Measurements from ENCODE around the gene SREBF2. TPM values are rescaled to one million over a fixed set of nuclear protein-coding genes. Genes with fewer than 3 reads are reported as not detected.

SREBF2 gene
- total RNA-seq, 2 experiments from 2014 or later, result 131 to 137 TPM

DNA sequence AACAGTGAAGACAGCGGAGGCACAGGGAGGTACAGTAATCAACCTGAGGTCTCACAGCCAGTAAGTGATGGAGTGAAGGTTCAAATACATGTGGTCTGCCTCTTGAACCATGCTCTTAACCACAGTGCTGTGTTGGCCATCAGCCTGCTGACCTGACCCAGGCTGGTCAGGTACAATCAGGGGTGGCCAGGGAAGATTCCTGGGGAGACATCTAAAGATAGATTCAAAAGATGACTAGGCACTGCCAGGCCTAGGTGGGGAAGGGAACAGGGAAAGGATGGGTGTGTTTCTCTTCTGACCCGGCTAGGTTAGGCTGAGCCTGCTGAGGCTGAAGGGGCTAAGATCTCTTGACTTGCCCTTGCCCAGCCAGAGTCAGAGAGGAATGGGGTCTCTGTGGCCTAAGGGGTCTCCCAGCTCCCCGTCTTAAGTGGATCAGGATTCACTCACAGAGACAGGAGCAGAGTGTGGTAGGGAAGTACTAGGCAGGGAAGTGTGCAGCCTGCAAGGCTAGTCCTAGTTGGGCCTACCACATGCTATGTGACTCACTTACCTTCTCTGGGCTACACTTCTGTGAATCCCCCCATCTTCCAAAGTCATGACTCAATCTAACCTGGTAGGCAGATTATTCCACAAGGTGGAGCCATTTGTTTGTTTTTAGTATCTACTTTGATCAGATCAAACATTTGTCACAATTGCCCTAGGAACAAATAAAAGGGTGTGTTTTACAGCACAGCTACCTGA is 10.4 kb upstream of the SREBF2 start:
- POLR2A ChIA-PET, result interaction anchor here (0.6 to 1.7 kb wide), 6 partner anchors 11 to 118 kb away, joined by 3 to 7 read pairs (median 5); partner anchors contain the start of genes CCDC134 and SREBF2
- CTCF ChIA-PET, result interaction anchor here (0.6 to 2.1 kb wide), 17 partner anchors 9 to 155 kb away, joined by 3 to 18 read pairs (median 5); partner anchors contain the start of genes CCDC134, SREBF2 and TNFRSF13C
- H3K4me1 Mint-ChIP-seq (ENCODE audit: low read depth), result peaks cover 39% of the 10 kb centered on the region
- DNase-seq, result peak; percentile 46
- intact Hi-C loops (cut with micrococcal nuclease), result loop anchor here (1.0 kb wide), 3 partner anchors 37 to 119 kb away; no protein-coding TSS in a partner anchor
- H3K4me3 Mint-ChIP-seq, result no peak overlapping the region
- no peaks in the 10 kb centered on the region for H3K27me3 Mint-ChIP-seq
- peaks cover 13% of the 10 kb centered on the region for H3K36me3 Mint-ChIP-seq
- H3K9me3 Mint-ChIP-seq, result no peaks in the 10 kb centered on the region
- H3K27ac Mint-ChIP-seq, result peak overlapping the region; percentile 82

DNA sequence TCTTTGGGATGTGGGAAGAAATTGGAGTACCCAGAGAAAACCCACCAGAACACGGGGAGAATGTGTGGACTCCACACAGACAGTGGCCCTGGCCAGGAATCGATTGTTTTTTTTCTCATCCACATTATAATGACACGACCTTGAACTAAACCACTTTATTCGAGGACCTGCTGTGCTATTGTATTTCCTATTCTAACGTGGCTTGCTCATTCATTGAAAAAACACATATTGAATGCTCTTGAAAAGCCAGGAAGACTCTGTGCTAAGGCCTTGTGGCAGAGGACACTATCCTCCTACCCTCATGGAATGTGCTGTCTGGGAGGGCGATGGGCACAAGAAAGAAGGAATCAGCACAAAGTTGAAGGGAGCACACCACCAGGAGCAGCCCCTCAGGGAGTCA is 9.1 kb upstream of the SREBF2 start:
- POLR2A ChIA-PET, result interaction anchor here (0.5 kb wide), 1 partner anchor 132 kb away, joined by 3 read pairs; no protein-coding TSS in a partner anchor
- CTCF ChIA-PET, result no interaction called here
- Mint-ChIP-seq H3K4me3 (no peak overlapping the region), H3K27me3 (no peaks in the 10 kb centered on the region), H3K36me3 (peaks cover 13% of the 10 kb centered on the region), H3K27ac (peak overlapping the region; percentile 39), H3K9me3 (no peaks in the 10 kb centered on the region), H3K4me1 (ENCODE audit: low read depth) (peaks cover 46% of the 10 kb centered on the region)
- intact Hi-C loops (cut with micrococcal nuclease), result loop anchor here (1.0 kb wide), 1 partner anchor 39 kb away; no protein-coding TSS in a partner anchor
- DNase-seq, result no peak

DNA sequence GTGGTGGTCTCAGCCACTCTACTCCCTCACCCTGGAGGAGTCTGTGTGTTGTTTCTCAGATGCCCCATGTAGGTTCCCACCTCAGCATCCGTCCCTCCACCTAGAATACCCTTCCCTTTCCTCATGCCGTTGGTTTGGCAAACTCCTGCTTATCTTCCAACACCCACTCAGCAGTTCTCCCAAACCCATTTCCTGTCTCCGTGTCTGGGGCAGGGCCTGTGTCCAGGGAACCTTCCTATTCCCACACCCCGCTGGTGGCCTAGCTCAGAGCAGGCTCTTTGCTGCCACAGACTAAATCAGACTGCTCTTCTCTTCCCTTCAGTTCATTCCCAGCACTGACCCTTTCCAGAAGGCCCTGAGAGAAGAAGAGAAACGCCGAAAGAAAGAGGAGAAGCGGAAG is 7.5 kb upstream of the SREBF2 start:
- H3K27ac Mint-ChIP-seq, result peak overlapping the region; percentile 43
- DNase-seq, result no peak
- ChIA-PET POLR2A (interaction anchor here (1.4 kb wide), 1 partner anchor 10 kb away, joined by 4 read pairs; no protein-coding TSS in a partner anchor), CTCF (interaction anchor here (1.9 kb wide), 1 partner anchor 115 kb away, joined by 8 read pairs; no protein-coding TSS in a partner anchor)
- H3K4me1 Mint-ChIP-seq (ENCODE audit: low read depth), result peaks cover 46% of the 10 kb centered on the region
- no peaks in the 10 kb centered on the region for H3K9me3 Mint-ChIP-seq
- H3K4me3 Mint-ChIP-seq, result no peak overlapping the region
- intact Hi-C loops (cut with micrococcal nuclease), result no loop called here
- no peaks in the 10 kb centered on the region for H3K27me3 Mint-ChIP-seq
- H3K36me3 Mint-ChIP-seq, result peaks cover 13% of the 10 kb centered on the region

DNA sequence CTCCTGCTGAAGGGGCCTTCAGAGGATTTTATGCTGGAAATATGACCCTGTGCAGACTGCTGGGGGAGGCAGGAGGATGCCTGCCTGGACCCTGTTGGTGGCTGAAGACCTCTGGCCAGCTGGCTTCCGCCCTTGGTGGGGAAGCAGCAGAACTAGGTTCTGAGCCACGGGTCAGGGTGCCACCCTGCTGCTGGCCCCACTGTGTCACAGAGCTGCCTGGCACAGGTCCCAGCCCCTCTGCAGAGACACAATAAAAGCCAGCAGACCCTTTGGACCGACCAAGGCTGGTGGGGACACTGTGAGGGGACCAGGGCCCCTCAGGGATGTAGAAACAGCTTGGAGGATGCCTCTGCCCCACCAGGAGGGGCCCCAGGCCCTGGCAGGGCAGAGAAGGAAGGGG is 6.9 kb upstream of the SREBF2 start:
- POLR2A ChIA-PET, result interaction anchor here (0.9 to 1.5 kb wide), 3 partner anchors 10 to 115 kb away, joined by 4 to 6 read pairs (median 4); partner anchors contain the start of gene CCDC134
- H3K27me3 Mint-ChIP-seq, result no peaks in the 10 kb centered on the region
- H3K36me3 Mint-ChIP-seq, result peaks cover 15% of the 10 kb centered on the region
- no peak overlapping the region for H3K27ac Mint-ChIP-seq
- peaks cover 46% of the 10 kb centered on the region for H3K4me1 Mint-ChIP-seq (ENCODE audit: low read depth)
- H3K9me3 Mint-ChIP-seq, result no peaks in the 10 kb centered on the region
- no peak for DNase-seq
- CTCF ChIA-PET, result interaction anchor here (1.1 to 1.9 kb wide), 2 partner anchors 115 to 128 kb away, joined by 4 to 8 read pairs; no protein-coding TSS in a partner anchor
- intact Hi-C loops (cut with micrococcal nuclease), result no loop called here
- H3K4me3 Mint-ChIP-seq, result no peak overlapping the region

DNA sequence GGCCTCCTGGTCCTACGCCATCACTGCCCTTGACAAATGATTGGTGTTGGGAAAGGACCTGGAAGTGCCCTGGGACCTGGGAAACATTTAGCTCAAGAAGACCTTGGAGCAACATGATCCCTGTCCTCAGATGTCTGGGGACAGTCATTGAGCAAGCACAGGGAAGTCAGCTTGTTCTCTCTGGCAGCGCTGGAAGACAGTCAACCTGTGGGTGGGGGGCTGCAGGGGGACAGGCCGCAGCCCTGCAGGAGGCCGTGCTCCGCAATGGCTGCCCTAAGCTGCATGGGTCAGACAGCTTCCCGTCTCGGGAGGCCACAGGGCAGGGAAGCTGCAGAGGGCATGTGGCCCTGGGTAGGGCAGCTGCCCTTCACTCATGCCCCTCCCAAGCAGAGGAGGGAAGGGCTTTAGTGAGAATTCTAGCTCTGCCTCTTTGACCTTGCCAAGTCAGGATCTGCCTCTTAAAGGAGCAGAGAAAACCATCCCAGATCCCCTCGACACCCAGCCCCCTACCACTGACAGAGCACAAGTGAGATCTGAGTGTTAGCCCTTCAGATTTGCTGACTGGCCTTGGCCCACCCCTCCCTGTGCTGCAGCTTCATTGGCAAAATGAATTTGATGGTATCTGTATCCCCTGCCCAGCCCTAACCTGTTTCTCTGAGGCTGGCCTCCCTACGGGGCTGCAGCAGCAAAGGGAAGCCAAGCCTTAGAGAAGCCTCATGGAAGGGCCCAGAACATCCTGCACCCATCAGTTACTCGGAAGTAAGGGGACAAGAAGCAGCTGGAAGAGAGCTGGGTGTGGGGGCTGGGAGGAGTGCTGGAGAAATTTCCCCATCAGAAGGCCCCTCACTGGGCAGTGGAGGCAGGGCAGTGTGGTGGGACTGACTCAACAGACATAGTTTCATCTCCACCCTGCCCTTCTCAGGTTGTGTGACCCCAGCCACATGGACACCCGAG is 6.2 kb upstream of the SREBF2 start:
- DNase-seq, result no peak
- intact Hi-C loops (cut with micrococcal nuclease), result no loop called here
- H3K27me3 Mint-ChIP-seq, result no peaks in the 10 kb centered on the region
- H3K4me3 Mint-ChIP-seq, result no peak overlapping the region
- ChIA-PET POLR2A (interaction anchor here (0.6 to 1.5 kb wide), 5 partner anchors 9 to 114 kb away, joined by 3 to 6 read pairs (median 4); partner anchors contain the start of gene CCDC134), CTCF (interaction anchor here (1.1 to 1.9 kb wide), 2 partner anchors 114 to 129 kb away, joined by 4 to 8 read pairs; no protein-coding TSS in a partner anchor)
- H3K27ac Mint-ChIP-seq, result peak overlapping the region; percentile 65
- H3K9me3 Mint-ChIP-seq, result peaks cover 4% of the 10 kb centered on the region
- peaks cover 20% of the 10 kb centered on the region for H3K36me3 Mint-ChIP-seq
- peaks cover 50% of the 10 kb centered on the region for H3K4me1 Mint-ChIP-seq (ENCODE audit: low read depth)

DNA sequence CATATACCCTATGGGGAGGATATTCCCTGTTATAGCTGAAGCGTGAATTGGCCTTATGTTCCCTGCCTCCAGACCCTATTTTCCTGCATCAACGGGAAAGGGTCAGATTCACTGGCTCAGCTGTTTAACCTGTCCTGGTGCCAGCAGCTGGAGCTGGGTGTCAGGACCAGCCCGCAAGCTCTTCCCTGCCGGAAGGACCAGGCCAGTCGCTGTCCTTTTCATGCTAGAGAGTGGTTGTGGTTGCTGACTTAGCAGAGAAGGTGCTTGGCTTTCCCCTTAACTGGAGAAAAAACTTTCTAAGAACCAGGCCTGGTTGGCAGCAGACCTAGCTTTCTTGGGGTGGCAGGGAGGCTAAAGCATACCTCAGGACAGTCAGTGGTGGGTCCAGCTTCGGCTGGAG is 5.2 kb upstream of the SREBF2 start:
- CTCF ChIA-PET, result interaction anchor here (0.9 to 1.3 kb wide), 3 partner anchors 81 to 130 kb away, joined by 3 read pairs; no protein-coding TSS in a partner anchor
- intact Hi-C loops (cut with micrococcal nuclease), result no loop called here
- H3K36me3 Mint-ChIP-seq, result peaks cover 27% of the 10 kb centered on the region
- H3K27me3 Mint-ChIP-seq, result no peaks in the 10 kb centered on the region
- no peak overlapping the region for H3K4me3 Mint-ChIP-seq
- peaks cover 45% of the 10 kb centered on the region for H3K4me1 Mint-ChIP-seq (ENCODE audit: low read depth)
- DNase-seq, result no peak
- POLR2A ChIA-PET, result interaction anchor here (0.6 to 1.5 kb wide), 4 partner anchors 16 to 113 kb away, joined by 3 to 6 read pairs (median 3); no protein-coding TSS in a partner anchor
- peak overlapping the region; percentile 20 for H3K27ac Mint-ChIP-seq
- peaks cover 5% of the 10 kb centered on the region for H3K9me3 Mint-ChIP-seq

DNA sequence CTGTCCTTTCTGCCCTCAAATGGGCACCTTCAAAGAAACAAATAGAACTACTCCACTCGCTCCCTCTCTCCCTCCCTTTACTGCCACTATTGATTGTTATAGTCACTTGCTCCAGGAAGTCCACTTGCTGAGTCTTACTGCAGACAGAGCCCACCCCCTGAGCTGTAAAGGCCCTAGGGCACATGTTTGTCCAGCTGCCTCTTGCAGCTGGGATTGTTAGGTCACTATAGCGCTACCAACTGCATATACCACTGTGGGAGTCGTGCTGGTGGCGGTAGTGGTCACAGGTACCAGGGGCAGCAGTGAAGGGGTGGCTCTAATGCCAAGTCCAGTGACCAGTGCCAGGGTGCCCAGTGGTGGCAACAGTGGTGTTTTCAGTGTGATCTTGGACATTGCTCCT is 4.4 kb upstream of the SREBF2 start:
- no peak overlapping the region for H3K4me3 Mint-ChIP-seq
- DNase-seq, result no peak
- peaks cover 38% of the 10 kb centered on the region for H3K4me1 Mint-ChIP-seq (ENCODE audit: low read depth)
- H3K27me3 Mint-ChIP-seq, result no peaks in the 10 kb centered on the region
- CTCF ChIA-PET, result interaction anchor here (0.9 to 1.3 kb wide), 3 partner anchors 82 to 131 kb away, joined by 3 read pairs; no protein-coding TSS in a partner anchor
- peaks cover 5% of the 10 kb centered on the region for H3K9me3 Mint-ChIP-seq
- POLR2A ChIA-PET, result interaction anchor here (1.0 to 1.2 kb wide), 2 partner anchors 15 to 29 kb away, joined by 3 read pairs; no protein-coding TSS in a partner anchor
- peak overlapping the region; percentile 1 for H3K27ac Mint-ChIP-seq
- peaks cover 26% of the 10 kb centered on the region for H3K36me3 Mint-ChIP-seq
- intact Hi-C loops (cut with micrococcal nuclease), result no loop called here

DNA sequence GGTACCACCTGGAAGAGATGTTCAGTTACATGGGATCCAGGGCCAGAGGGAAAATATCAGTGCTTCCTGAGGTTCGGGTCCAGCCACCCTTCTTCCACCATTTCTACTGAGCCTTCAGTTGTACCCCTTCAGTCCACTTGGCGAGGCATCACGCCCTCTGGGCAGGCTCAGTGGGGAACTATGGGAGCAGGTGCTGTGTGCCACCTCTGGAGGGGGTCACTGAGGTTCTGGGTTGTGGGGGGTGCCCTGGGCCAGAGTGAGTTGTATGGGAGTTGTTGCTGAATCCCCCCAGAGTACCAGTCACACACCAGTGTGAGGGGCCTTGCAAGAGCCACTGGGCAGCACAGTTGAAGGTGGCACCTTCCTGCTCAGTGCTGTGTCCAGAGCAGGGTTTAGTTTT is 2.7 kb upstream of the SREBF2 start:
- POLR2A ChIA-PET, result no interaction called here
- H3K27ac Mint-ChIP-seq, result peak overlapping the region; percentile 54
- H3K9me3 Mint-ChIP-seq, result peaks cover 5% of the 10 kb centered on the region
- H3K27me3 Mint-ChIP-seq, result no peaks in the 10 kb centered on the region
- CTCF ChIA-PET, result interaction anchor here (0.6 to 1.5 kb wide), 2 partner anchors 129 to 132 kb away, joined by 4 to 5 read pairs; no protein-coding TSS in a partner anchor
- intact Hi-C loops (cut with micrococcal nuclease), result loop anchor here (5.0 kb wide), 2 partner anchors 87 to 262 kb away; partner anchors contain the start of genes NDUFA6 and SHISA8
- DNase-seq, result no peak
- H3K4me3 Mint-ChIP-seq, result no peak overlapping the region
- peaks cover 31% of the 10 kb centered on the region for H3K36me3 Mint-ChIP-seq
- peaks cover 37% of the 10 kb centered on the region for H3K4me1 Mint-ChIP-seq (ENCODE audit: low read depth)

DNA sequence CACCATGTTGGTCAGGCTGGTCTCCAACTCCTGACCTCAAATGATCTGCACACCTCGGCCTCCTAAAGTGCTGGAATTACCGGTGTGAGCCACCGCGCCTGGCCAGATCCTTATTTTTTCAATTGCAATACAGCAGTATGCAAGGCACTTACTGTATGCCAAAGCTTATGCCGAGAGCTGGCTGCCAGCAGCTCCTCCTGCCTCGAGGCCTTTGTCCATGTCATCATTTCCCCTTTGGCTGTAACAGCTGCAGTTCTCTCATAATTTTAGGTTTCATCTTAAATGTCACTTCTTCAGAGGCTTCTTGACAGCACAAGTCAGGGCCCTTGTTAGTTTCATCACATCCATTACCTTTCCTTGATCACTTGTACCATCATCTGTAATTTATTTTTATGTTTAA is 1.5 kb upstream of the SREBF2 start:
- CTCF ChIA-PET, result interaction anchor here (0.6 to 6.9 kb wide), 8 partner anchors 9 to 1184 kb away, joined by 4 to 49 read pairs (median 6); partner anchors contain the start of genes CCDC134 and PACSIN2
- peaks cover 44% of the 10 kb centered on the region for H3K4me1 Mint-ChIP-seq (ENCODE audit: low read depth)
- peaks cover 35% of the 10 kb centered on the region for H3K36me3 Mint-ChIP-seq
- intact Hi-C loops (cut with micrococcal nuclease), result loop anchor here (5.0 kb wide), 2 partner anchors 86 to 261 kb away; partner anchors contain the start of genes NDUFA6 and SHISA8
- no peak overlapping the region for H3K4me3 Mint-ChIP-seq
- peaks cover 5% of the 10 kb centered on the region for H3K9me3 Mint-ChIP-seq
- DNase-seq, result no peak
- peak overlapping the region; percentile 99 for H3K27ac Mint-ChIP-seq
- H3K27me3 Mint-ChIP-seq, result no peaks in the 10 kb centered on the region
- POLR2A ChIA-PET, result interaction anchor here (0.6 to 4.5 kb wide), 12 partner anchors 11 to 118 kb away, joined by 3 to 57 read pairs (median 12); partner anchors contain the start of genes CCDC134 and CENPM

DNA sequence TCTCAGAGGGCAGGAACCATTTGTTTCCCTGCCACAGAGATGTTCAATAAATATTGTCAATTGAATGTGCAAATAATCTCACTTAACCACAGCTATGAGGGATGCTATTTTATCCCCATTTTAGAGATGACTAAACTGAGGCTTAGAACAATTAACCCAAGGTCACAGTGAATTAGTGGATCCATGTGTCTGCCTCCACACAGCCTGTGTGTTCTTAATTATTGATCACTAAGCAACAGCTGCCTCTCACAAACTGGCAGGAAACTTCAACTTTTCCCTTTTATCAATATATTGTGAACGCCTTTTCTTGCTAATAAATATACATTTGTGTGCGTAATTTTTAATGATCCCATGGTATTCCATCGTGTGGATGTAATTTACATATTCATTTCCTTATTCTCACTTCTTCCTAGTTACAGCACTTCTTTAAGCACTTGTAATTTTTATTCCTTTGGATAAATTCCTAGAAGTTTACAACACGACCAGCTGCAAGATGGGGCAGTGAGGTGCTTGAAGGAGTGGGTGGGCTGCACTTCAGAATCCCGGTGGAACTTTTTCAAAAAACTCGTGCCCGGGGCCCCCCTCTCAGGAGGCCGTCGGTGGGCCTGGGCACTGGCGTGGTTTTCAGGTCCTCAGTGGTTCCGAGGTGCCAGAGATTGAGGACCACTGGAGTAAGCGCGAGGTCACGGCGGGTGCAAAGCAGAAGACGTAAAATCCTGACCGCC is 915 bp upstream of the SREBF2 start:
- Mint-ChIP-seq H3K36me3 (peaks cover 41% of the 10 kb centered on the region), H3K4me3 (peak overlapping the region; percentile 94), H3K9me3 (peaks cover 5% of the 10 kb centered on the region), H3K27ac (peak overlapping the region; percentile 99), H3K4me1 (ENCODE audit: low read depth) (peaks cover 46% of the 10 kb centered on the region), H3K27me3 (no peaks in the 10 kb centered on the region)
- POLR2A ChIA-PET, result interaction anchor here (0.9 to 4.5 kb wide), 18 partner anchors 10 to 145 kb away, joined by 3 to 57 read pairs (median 7); partner anchors contain the start of genes CCDC134, CENPM, SNU13 and TNFRSF13C
- CTCF ChIA-PET, result interaction anchor here (0.6 to 6.9 kb wide), 16 partner anchors 10 to 1183 kb away, joined by 3 to 49 read pairs (median 6); partner anchors contain the start of genes CCDC134 and PACSIN2
- DNase-seq, result no peak
- intact Hi-C loops (cut with micrococcal nuclease), result loop anchor here (1.0 to 5.0 kb wide), 5 partner anchors 11 to 260 kb away; partner anchors contain the start of genes NDUFA6 and SHISA8
